HepG2 (cell line): ENCODE data around the gene RFC2. TPM values are rescaled to one million over a fixed set of nuclear protein-coding genes. Genes with fewer than 3 reads are reported as not detected.

ENCODE experiments used
- AKAP8 ChIP-seq: sonication (generic); formaldehyde crosslinking; IDR thresholded peaks from 2 replicates; pipeline ENCODE4 v1.5.1; 2020; ENCODE audit warnings: mild to moderate bottlenecking, missing genetic modification reagents
- FLYWCH1 ChIP-seq: sonication (generic); formaldehyde crosslinking; IDR thresholded peaks from 2 replicates; pipeline ENCODE4 v1.8.1; 2023; ENCODE audit warnings: mild to moderate bottlenecking, missing genetic modification reagents
- FOXC1 ChIP-seq: sonication (generic); formaldehyde crosslinking; IDR thresholded peaks from 2 replicates; pipeline ENCODE4 v1.8.0; 2022; ENCODE audit warnings: mild to moderate bottlenecking, missing genetic modification reagents, borderline replicate concordance
- GABPB1 ChIP-seq: IDR thresholded peaks from 2 replicates; pipeline ENCODE4 v1.6.1; 2016; ENCODE audit warnings: mild to moderate bottlenecking, missing genetic modification reagents, moderate library complexity, missing compliant biosample characterization
- GATAD1 ChIP-seq: IDR thresholded peaks from 2 replicates; pipeline ENCODE4 v1.6.1; 2016; ENCODE audit warnings: missing genetic modification reagents, missing compliant biosample characterization
- KDM2A ChIP-seq: sonication (generic); formaldehyde crosslinking; IDR thresholded peaks from 2 replicates; pipeline ENCODE4 v1.4.0; 2020; ENCODE audit warnings: low read depth, missing genetic modification reagents, borderline replicate concordance
- MATR3 ChIP-seq: sonication (generic); formaldehyde crosslinking; IDR thresholded peaks from 2 replicates; pipeline ENCODE4 v1.4.0; 2020; ENCODE audit warnings: missing genetic modification reagents
- NPAS2 ChIP-seq: sonication (generic); formaldehyde crosslinking; IDR thresholded peaks from 2 replicates; pipeline ENCODE4 v1.8.0; 2022; ENCODE audit warnings: mild to moderate bottlenecking, missing genetic modification reagents, borderline replicate concordance
- RARA ChIP-seq: IDR thresholded peaks from 2 replicates; pipeline ENCODE4 v1.6.1; 2016; ENCODE audit warnings: missing genetic modification reagents, missing compliant biosample characterization
- SAP130 ChIP-seq: IDR thresholded peaks from 2 replicates; pipeline ENCODE4 v1.6.1; 2016; ENCODE audit warnings: low read depth
- SP1 ChIP-seq, 2 experiments: fragments of 450-650 bp in 1 of 2; sonication (generic) in 1 of 2; formaldehyde crosslinking in 1 of 2; IDR thresholded peaks; 2 replicates each; pipeline versions ENCODE4 v1.4.0 to v1.6.1; 2016 to 2020; ENCODE audit warnings: missing genetic modification reagents in 1 of 2
- TARDBP ChIP-seq: sonication (generic); formaldehyde crosslinking; IDR thresholded peaks from 2 replicates; pipeline ENCODE4 v1.8.0; 2022; ENCODE audit warnings: mild to moderate bottlenecking, missing genetic modification reagents
- TCF7L2 ChIP-seq: IDR thresholded peaks from 2 replicates; pipeline ENCODE4 v1.6.1; 2011; ENCODE audit warnings: mild to moderate bottlenecking, low read depth, low read length, moderate library complexity
- ZBTB1 ChIP-seq: sonication (generic); formaldehyde crosslinking; IDR thresholded peaks from 2 replicates; pipeline ENCODE4 v1.4.0; 2020; ENCODE audit warnings: missing genetic modification reagents, borderline replicate concordance
- ZC3H13 ChIP-seq: sonication (generic); formaldehyde crosslinking; IDR thresholded peaks from 2 replicates; pipeline ENCODE4 v1.8.1; 2023; ENCODE audit warnings: mild to moderate bottlenecking, missing genetic modification reagents, moderate library complexity
- ZFP1 ChIP-seq: IDR thresholded peaks from 2 replicates; pipeline ENCODE4 v1.6.1; 2016
- ZFP36 ChIP-seq: fragments of 150-350 bp; IDR thresholded peaks from 2 replicates; pipeline ENCODE4 v1.6.1; 2018; ENCODE audit warnings: borderline replicate concordance, low read length, low read depth; ENCODE audit not compliant: partially characterized antibody
- ZKSCAN5 ChIP-seq: sonication (generic); formaldehyde crosslinking; IDR thresholded peaks from 2 replicates; pipeline ENCODE4 v1.5.1; 2020; ENCODE audit warnings: mild to moderate bottlenecking, missing genetic modification reagents
- ZNF160 ChIP-seq: sonication (generic); formaldehyde crosslinking; IDR thresholded peaks from 2 replicates; pipeline ENCODE4 v1.8.0; 2022; ENCODE audit warnings: mild to moderate bottlenecking, inconsistent platforms, missing genetic modification reagents
- ZNF205 ChIP-seq: IDR thresholded peaks from 2 replicates; pipeline ENCODE4 v1.6.1; 2018; ENCODE audit warnings: missing biosample characterization, missing genetic modification reagents
- ZNF30 ChIP-seq: sonication (generic); formaldehyde crosslinking; IDR thresholded peaks from 2 replicates; pipeline ENCODE4 v1.5.0; 2020; ENCODE audit warnings: mild to moderate bottlenecking, missing genetic modification reagents
- ZNF333 ChIP-seq: sonication (generic); formaldehyde crosslinking; IDR thresholded peaks from 2 replicates; pipeline ENCODE4 v1.4.0; 2020; ENCODE audit warnings: mild to moderate bottlenecking, missing genetic modification reagents, borderline replicate concordance
- ZNF564 ChIP-seq: sonication (generic); formaldehyde crosslinking; IDR thresholded peaks from 2 replicates; pipeline ENCODE4 v1.8.1; 2023; ENCODE audit warnings: mild to moderate bottlenecking, missing genetic modification reagents
- ZNF772 ChIP-seq: sonication (generic); formaldehyde crosslinking; IDR thresholded peaks from 2 replicates; pipeline ENCODE4 v1.5.0; 2020; ENCODE audit warnings: mild to moderate bottlenecking, missing genetic modification reagents
- polyA plus RNA-seq, 8 experiments: library from polyadenylated mRNA; depleted of rRNA in 3 of 8; stranded (reverse) in 7 of 8; unstranded in 1 of 8; fragments of >200 nt; fragmentation: Illumina TruSeq in 4 of 8; extraction: Trizol in 4 of 8; gene quantifications; 2 replicates each; pipeline versions ENCODE4 v1.2.1 to v1.2.3, GENCODE V29; 2011 to 2016; ENCODE audit warnings: low read depth in 4 of 8, missing spikeins in 1 of 8, mixed read lengths in 1 of 8; ENCODE audit not compliant: insufficient read depth in 1 of 8
- total RNA-seq, 5 experiments: library from RNA; depleted of rRNA; stranded (reverse); fragments of >200 nt; fragmentation: Illumina TruSeq; extraction: Trizol; gene quantifications; 2 replicates each; pipeline ENCODE4 v1.2.3, GENCODE V29; 2016; ENCODE audit warnings: low read depth in 1 of 5
- TF ChIP-seq, protein P1 (sequence below): sonication (generic); formaldehyde crosslinking; IDR thresholded peaks from 2 replicates; pipeline ENCODE4 v1.4.0; 2020; ENCODE audit warnings: missing genetic modification reagents
- TF ChIP-seq, protein P2 (sequence below): sonication (generic); formaldehyde crosslinking; IDR thresholded peaks from 2 replicates; pipeline ENCODE4 v1.4.0; 2020; ENCODE audit warnings: missing genetic modification reagents
- TF ChIP-seq, protein P3 (sequence below): sonication (generic); formaldehyde crosslinking; IDR thresholded peaks from 2 replicates; pipeline ENCODE4 v1.8.1; 2023; ENCODE audit warnings: mild to moderate bottlenecking, missing genetic modification reagents

The RFC2 gene
- total and polyA plus RNA-seq, 2 of the 13 experiments (the other 11 are each of a cell fraction or from before 2014, with no cell fraction given) = 14.6 to 43.5 TPM

DNA sequence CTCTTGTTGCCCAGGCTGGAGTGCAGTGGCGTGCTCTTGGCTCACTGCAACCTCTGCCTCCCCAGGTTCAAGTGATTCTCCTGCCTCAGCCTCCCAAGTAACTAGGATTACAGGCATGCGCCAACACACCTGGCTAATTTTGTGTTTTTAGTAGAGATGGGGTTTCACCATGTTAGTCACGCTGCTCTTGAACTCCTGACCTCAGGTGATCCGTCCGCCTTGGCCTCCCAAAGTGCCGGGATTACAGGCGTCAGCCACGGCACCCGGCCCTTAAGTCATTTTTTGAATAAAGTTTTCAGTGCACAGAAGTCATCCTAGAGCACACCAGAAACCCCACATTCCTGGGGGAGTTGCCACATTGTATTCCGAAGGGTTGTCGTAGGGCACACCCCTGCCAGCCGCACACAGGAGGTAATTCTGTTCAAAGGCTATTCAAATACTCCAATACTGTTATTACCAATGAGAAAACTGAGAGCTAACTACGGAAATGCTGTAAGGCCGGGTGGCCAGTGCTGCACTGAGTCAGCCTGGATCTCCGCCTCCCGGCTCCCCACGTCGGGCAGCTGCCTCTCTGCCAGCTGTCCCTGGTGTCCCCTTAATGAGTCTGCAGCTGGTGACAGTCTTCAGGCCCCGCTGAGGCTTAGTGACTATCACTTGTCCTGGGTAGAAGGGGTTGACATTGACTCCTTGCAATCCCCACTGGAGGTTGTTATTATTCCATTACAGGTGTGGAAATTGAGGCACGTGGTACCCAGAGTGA, 8.6 kb upstream of the RFC2 start (continued):
- TF ChIP-seq ZNF205 (CRISPR knock-in tag) = 0 out of 2 replicates have a peak, but pooled peaks have one; percentile 43
- no peak for TF ChIP-seq ZC3H13 (CRISPR knock-in tag)
- TF ChIP-seq ZFP36 = no peak
- no peak for TF ChIP-seq GATAD1 (CRISPR knock-in tag)
- TF ChIP-seq, protein P1, sequence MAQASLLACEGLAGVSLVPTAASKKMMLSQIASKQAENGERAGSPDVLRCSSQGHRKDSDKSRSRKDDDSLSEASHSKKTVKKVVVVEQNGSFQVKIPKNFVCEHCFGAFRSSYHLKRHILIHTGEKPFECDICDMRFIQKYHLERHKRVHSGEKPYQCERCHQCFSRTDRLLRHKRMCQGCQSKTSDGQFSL (CRISPR knock-in tag) = no peak
- TF ChIP-seq ZKSCAN5 (CRISPR knock-in tag) = no peak
- peak; percentile 36 for TF ChIP-seq SAP130 (CRISPR knock-in tag)
- 0 out of 2 replicates have a peak, but pooled peaks have one; percentile 5 for TF ChIP-seq FOXC1 (CRISPR knock-in tag)
- no peak for TF ChIP-seq ZBTB1 (CRISPR knock-in tag)
- TF ChIP-seq KDM2A = no peak
- no peak for TF ChIP-seq ZNF772 (CRISPR knock-in tag)
- TF ChIP-seq TARDBP (CRISPR knock-in tag) = no peak
- TF ChIP-seq TCF7L2 = no peak
- TF ChIP-seq ZNF564 (CRISPR knock-in tag) = no peak
- TF ChIP-seq ZNF333 (CRISPR knock-in tag) = 0 out of 2 replicates have a peak, but pooled peaks have one; percentile 72
- 0 out of 2 replicates have a peak, but pooled peaks have one; percentile 8 for TF ChIP-seq GABPB1
- TF ChIP-seq MATR3 = no peak
- TF ChIP-seq, protein P2, sequence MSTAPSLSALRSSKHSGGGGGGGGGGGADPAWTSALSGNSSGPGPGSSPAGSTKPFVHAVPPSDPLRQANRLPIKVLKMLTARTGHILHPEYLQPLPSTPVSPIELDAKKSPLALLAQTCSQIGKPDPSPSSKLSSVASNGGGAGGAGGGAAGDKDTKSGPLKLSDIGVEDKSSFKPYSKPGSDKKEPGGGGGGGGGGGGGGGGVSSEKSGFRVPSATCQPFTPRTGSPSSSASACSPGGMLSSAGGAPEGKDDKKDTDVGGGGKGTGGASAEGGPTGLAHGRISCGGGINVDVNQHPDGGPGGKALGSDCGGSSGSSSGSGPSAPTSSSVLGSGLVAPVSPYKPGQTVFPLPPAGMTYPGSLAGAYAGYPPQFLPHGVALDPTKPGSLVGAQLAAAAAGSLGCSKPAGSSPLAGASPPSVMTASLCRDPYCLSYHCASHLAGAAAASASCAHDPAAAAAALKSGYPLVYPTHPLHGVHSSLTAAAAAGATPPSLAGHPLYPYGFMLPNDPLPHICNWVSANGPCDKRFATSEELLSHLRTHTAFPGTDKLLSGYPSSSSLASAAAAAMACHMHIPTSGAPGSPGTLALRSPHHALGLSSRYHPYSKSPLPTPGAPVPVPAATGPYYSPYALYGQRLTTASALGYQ (CRISPR knock-in tag) = 0 out of 2 replicates have a peak, but pooled peaks have one; percentile 25
- TF ChIP-seq AKAP8 (CRISPR knock-in tag) = no peak
- no peak for TF ChIP-seq ZFP1 (CRISPR knock-in tag)
- no peak for TF ChIP-seq NPAS2
- TF ChIP-seq, protein P3, sequence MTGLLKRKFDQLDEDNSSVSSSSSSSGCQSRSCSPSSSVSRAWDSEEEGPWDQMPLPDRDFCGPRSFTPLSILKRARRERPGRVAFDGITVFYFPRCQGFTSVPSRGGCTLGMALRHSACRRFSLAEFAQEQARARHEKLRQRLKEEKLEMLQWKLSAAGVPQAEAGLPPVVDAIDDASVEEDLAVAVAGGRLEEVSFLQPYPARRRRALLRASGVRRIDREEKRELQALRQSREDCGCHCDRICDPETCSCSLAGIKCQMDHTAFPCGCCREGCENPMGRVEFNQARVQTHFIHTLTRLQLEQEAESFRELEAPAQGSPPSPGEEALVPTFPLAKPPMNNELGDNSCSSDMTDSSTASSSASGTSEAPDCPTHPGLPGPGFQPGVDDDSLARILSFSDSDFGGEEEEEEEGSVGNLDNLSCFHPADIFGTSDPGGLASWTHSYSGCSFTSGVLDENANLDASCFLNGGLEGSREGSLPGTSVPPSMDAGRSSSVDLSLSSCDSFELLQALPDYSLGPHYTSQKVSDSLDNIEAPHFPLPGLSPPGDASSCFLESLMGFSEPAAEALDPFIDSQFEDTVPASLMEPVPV (CRISPR knock-in tag) = no peak
- TF ChIP-seq SP1 (IDR thresholded peaks at IDR 0.05) = no peak
- no peak for TF ChIP-seq SP1 (CRISPR knock-in tag; IDR thresholded peaks at IDR 0.05)
- no peak for TF ChIP-seq ZNF30 (CRISPR knock-in tag)
- TF ChIP-seq FLYWCH1 (CRISPR knock-in tag) = no peak
- TF ChIP-seq RARA (CRISPR knock-in tag) = peak; percentile 80
- no peak for TF ChIP-seq ZNF160 (CRISPR knock-in tag)
